Measurements from ENCODE around the gene HIRIP3. TPM values are rescaled to one million over a fixed set of nuclear protein-coding genes. Genes with fewer than 3 reads are reported as not detected.

The HIRIP3 gene
- total and polyA plus RNA-seq, 2 of the 8 experiments (the other 6 are each of a cell fraction or from before 2014, with no cell fraction given) = 11.9 to 18.5 TPM

- H2BK120ac ChIP-seq (replicated peaks; ENCODE audit: low read depth, low read length) = no peak overlapping the region
- no peaks in the 10 kb centered on the region for H4K20me1 ChIP-seq (replicated peaks in 1 of 2; ENCODE audit: control insufficient read depth in 1 of 2, insufficient read depth in 2 of 2, low read length in 2 of 2)
- no peak overlapping the region for H3K14ac ChIP-seq (ENCODE audit: insufficient read length)
- peaks cover 11 to 58% (median 46%) of the 10 kb centered on the region in 4 experiments for H3K36me3 ChIP-seq (ENCODE audit: control insufficient read depth in 2 of 4, insufficient read depth in 4 of 4, low read length in 3 of 4)
- no peaks in the 10 kb centered on the region for H3K9me3 ChIP-seq (ENCODE audit: insufficient read depth in 2 of 2, low read depth in 1 of 2, low read length in 1 of 2)
- H3K4ac ChIP-seq (replicated peaks; ENCODE audit: insufficient read length, low read depth, low read length) = no peak overlapping the region
- no peak overlapping the region for H4K5ac ChIP-seq (ENCODE audit: insufficient read length, low read depth, low read length)
- H3K23me2 ChIP-seq (ENCODE audit: low read depth, low read length) = no peaks in the 10 kb centered on the region
- no peak overlapping the region for H2BK5ac ChIP-seq (ENCODE audit: low read depth, low read length)
- FAIRE-seq = no peak
- H2BK12ac ChIP-seq (ENCODE audit: low read depth, low read length) = no peak overlapping the region
- no peak overlapping the region for H2BK20ac ChIP-seq (ENCODE audit: low read length)
- H3K79me1 ChIP-seq (ENCODE audit: low read depth, low read length) = no peaks in the 10 kb centered on the region
- no peak overlapping the region for H3K4me3 ChIP-seq (ENCODE audit: extremely low read depth in 1 of 4, insufficient read depth in 2 of 4, low read depth in 3 of 4, low read length in 4 of 4)
- no peak overlapping the region for H2AK5ac ChIP-seq (ENCODE audit: low read depth, low read length)
- no peak overlapping the region for H3K56ac ChIP-seq (replicated peaks; ENCODE audit: insufficient read length, low read depth, low read length)
- H4K91ac ChIP-seq (replicated peaks; ENCODE audit: insufficient read length, low read length) = no peak overlapping the region
- no peak overlapping the region for H3K4me2 ChIP-seq (ENCODE audit: insufficient read depth in 1 of 2, low read depth in 2 of 2, low read length in 2 of 2)
- no peak for DNase-seq (ENCODE audit: low read depth in 1 of 2, low spot score in 2 of 2)
- no peak overlapping the region for H3K18ac ChIP-seq (ENCODE audit: extremely low read depth, low read length)
- ChIA-PET POLR2A (ENCODE audit: partially characterized antibody) (interaction anchor here (2.7 kb wide), 1 partner anchor 14 kb away, joined by 14 read pairs; the partner anchor contains the start of gene TAOK2), CTCF (ENCODE audit: partially characterized antibody) (interaction anchor here (0.9 to 2.0 kb wide), 6 partner anchors 12 to 68 kb away, joined by 3 to 7 read pairs (median 3); partner anchors contain the start of gene TLCD3B)
- WGBS, 2 experiments (ENCODE audit: extremely low coverage in 1 of 2, insufficient coverage in 1 of 2, insufficient read length in 1 of 2, insufficient replicate concordance in 2 of 2, low coverage in 1 of 2, low lambda C conversion rate in 2 of 2, missing lambda C conversion rate in 1 of 2) = 95% methylated on average over 32 of the region's 35 CpGs; no CpG with 5 or more reads in 1 of the 2 experiments
- no peaks in the 10 kb centered on the region for H3K79me2 ChIP-seq (ENCODE audit: control insufficient read depth in 1 of 2, insufficient read depth in 2 of 2, low read length in 2 of 2)
- H3K9ac ChIP-seq (replicated peaks in 1 of 4; ENCODE audit: extremely low read depth in 1 of 4, low read depth in 3 of 4, low read length in 3 of 4) = no peak overlapping the region
- H3K4me1 ChIP-seq (replicated peaks in 1 of 4; ENCODE audit: control insufficient read depth in 3 of 4, insufficient read depth in 4 of 4, low read length in 3 of 4) = no peaks in the 10 kb centered on the region
- H3K27ac ChIP-seq (ENCODE audit: low read depth, low read length) = no peak overlapping the region
- TF ChIP-seq HDAC2 (IDR thresholded peaks at IDR 0.05; ENCODE audit: borderline replicate concordance in 1 of 2, low read depth in 2 of 2, low read length in 2 of 2) (no peak), EGR1 (IDR thresholded peaks at IDR 0.05; ENCODE audit: borderline replicate concordance, low read depth, low read length) (no peak), CHD2 (IDR thresholded peaks at IDR 0.05; ENCODE audit: low read length) (no peak), JUND (IDR thresholded peaks at IDR 0.05; ENCODE audit: low read length) (no peak), TBP (IDR thresholded peaks at IDR 0.05; ENCODE audit: low read depth, low read length) (no peak), SP2 (IDR thresholded peaks at IDR 0.05; ENCODE audit: low read length) (no peak), TAF1 (IDR thresholded peaks at IDR 0.05; ENCODE audit: low read depth, low read length) (no peak)
- H4K8ac ChIP-seq (ENCODE audit: extremely low read depth, insufficient read depth, low read length) = no peak overlapping the region
- H2BK15ac ChIP-seq (ENCODE audit: low read length) = no peak overlapping the region
- H3K23ac ChIP-seq (ENCODE audit: insufficient read length) = no peak overlapping the region
- no peak overlapping the region for H2AFZ ChIP-seq (ENCODE audit: low read length)
- no peaks in the 10 kb centered on the region for H3K27me3 ChIP-seq (replicated peaks in 1 of 4; ENCODE audit: control insufficient read depth in 3 of 4, extremely low read depth in 1 of 4, insufficient read depth in 3 of 4, low read length in 3 of 4)
These were observed 7.9 kb downstream of the HIRIP3 start for GRCh38 chr16:29987371-29988085.
